HG02852 (cell line): ENCODE results near the gene ENPP6.
"Not testable (repeated sequence)": the region's sequence is repeated elsewhere in the genome, so short reads cannot be mapped to it uniquely, and the experiment has no call there.

ENCODE experiments used
- ATAC-seq: cut with Tn5 transposase; IDR thresholded peaks from one replicate; pipeline ENCODE4 v1.9.1; 2021; ENCODE audit warnings: mild to moderate bottlenecking, moderate library complexity; ENCODE audit not compliant: unreplicated experiment

ENPP6 gene

DNA sequence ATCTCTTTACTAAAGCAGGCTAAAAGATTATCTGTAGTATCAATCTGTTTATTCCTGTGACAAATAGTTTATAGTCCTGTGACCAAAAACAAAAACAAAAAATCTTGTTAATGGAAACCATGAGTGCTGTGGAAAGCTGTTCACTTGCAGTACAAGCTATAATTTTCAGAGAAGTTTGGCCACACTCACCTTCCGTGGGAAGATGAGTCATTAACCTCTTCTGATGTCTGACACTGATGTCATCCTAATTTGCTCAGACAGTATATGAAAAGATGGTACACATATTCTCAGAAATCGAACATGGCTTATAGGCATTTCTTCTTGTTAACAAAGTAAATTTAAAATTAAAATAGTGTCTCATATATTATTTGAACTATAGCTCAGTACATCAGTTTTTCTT, 19.9 kb upstream of the ENPP6 start:
- no peak for ATAC-seq

DNA sequence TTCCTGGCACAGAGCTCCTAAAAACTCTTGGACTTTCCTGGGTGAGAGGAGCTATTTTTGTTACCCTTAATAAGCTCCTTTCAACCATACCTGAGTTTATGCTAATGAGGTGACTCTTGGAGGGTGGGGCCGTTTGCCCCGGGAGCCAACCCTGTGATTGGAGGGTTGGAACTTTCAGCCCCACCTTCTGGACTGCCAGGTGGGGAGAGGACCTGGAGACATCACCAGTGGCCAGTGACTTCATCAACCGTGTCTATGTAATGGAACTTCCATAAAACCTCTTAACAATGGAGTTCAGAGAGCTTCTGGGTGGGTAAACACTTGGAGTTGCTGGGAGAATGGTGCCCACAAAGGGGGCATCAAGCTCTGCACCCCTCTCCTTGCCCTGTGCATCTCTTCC, 17.9 kb upstream of the ENPP6 start:
- no peak for ATAC-seq

DNA sequence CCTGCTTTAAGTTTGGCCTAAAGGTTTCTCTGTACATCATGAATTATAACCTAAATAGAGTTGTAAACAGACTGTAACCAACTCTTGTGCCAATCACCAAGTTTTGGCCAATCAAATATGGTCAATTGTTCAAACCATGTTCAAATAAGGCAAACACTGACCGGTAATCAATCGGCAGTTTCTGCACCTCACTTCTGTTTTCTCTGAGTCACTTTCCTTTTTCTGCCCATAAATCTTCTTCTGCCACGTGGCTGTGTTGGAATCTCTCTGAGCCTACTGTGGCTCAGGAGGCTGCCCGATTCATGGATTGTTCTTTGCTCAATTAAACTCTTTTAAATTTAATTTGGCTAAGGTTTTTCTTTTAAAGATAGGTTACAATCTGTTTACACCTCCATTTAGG, 16.5 kb upstream of the ENPP6 start:
- ATAC-seq, result no peak

DNA sequence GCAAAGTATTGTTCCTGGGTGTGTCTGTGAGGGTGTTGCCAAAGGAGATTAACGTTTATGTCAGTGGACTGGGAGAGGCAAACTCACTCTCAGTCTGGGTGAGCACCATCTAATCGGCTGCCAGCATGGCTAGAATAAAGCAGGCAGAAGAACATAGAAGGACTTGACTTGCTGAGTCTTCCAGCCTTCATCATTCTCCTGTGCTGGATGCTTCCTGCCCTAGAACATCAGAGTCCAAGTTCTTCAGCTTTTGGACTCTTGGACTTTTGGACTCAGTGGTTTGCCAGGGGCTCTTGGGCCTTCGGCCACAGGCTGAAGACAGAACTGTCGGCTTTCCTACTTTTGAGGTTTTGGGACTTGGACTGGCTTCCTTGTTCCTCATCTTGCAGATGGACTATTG, 15.3 kb upstream of the ENPP6 start:
- no peak for ATAC-seq

- no peak for ATAC-seq
Measured at GRCh38 chr4:184232202-184232601, 14.5 kb upstream of the ENPP6 start.

DNA sequence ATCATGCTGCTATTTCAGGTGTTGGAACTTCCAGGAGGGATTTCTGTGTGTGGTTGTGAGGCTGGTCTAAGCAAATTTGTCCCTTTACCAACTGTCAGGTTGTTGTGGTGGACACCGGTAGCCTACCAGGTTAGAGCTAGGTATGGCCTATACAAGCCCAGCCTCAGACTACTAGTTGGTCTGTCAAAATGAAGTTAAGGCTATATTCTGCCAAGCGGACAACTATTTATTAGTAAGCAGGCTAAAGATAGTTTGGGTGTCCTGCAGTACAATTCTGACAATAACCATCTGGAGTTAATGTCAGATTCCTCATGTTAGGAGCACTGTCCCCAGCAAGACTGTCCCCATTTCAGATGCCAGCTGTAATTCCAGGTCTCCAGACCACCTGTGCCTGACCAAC, 13.9 kb upstream of the ENPP6 start:
- ATAC-seq, result no peak

DNA sequence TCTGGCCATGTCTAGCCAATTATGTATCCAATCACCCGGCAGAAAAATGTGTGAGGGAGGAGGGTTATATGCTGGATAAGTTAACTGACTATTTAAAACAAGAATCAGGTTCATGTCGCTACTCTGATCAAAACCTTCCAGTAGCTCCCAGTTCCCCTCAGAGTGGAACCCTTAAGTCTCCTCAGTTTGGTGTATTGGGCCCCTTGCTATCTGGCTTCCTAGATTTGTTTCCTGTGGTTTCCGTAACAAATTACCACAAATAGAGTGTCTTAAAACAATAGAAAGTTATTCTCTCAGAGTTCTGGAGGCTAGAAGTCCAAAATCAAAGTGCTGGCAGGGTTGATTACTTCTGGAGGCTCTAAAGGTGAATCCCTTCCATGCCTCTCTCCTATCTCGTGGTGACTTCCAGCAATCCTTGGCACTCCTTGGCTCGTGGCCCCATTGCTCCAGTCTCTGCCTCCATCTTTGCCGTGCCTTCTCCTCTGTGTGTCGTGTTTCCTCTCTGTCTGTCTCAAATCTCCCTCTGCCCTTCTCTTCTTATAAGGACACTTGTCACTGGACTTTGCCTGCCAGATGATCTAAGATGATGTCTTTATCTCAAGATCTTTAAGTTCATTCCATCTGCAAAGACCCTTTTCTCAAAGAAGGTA, 10.5 kb upstream of the ENPP6 start:
- no peak for ATAC-seq

- ATAC-seq, result no peak
Measured at GRCh38 chr4:184216515-184216914, 1.2 kb downstream of the ENPP6 start.

GRCh38 chr4:184215709-184216328, 1.9 kb downstream of the ENPP6 start:
- no peak for ATAC-seq

DNA sequence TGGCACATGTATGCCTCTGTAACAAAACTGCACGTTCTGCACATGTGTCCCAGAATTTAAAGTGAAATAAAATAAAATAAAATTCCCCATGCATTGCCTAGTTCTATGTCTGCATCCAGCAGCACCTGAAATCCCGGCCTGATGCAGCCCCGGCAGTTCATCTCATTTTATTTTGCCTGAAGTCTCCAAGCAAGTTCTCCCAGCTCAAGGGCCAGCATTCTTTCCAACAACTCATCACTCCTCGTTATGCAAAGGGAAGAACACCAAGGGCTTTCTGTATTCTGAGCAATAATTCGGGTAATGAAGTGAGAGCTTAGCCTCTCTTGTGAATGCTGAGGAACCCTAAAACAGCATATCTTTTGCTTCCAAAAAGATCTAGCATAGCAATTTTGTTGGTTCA, 2.7 kb downstream of the ENPP6 start:
- ATAC-seq, result no peak

DNA sequence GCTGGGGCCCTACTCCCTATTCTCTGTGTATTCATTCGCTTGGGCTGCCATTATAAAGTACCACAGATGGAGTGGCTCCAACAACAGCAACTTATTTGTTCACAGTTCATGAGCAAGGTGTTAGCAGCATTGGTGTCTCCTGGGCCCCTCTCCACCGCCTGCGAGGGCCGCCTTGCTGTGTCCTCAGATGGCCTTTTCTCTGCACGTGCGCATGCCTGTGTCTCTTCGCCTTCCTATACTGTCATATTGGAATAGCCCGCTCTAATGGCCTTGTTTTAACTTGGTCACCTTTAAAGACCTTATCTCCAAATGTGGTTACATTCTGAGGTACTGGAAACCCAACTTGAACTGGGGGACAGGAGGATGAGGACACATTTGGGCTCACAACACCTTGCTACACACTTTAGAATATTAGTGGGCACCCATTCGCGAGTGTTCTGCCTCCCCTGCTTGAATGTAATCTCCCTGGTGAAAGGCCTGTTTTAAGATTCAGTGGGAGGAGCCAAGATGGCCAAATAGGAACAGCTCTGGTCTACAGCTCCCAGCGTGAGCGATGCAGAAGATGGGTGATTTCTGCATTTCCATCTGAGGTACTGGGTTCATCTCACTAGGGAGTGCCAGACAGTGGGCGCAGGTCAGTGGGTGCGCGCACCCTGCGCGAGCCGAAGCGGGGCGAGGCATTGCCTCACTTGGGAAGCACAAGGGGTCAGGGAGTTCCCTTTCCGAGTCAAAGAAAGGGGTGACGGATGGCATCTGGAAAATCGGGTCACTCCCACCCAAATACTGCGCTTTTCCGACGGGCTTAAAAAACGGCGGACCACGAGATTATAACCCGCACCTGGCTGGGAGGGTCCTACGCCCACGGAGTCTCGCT, 9.7 kb downstream of the ENPP6 start:
- ATAC-seq, result not testable (repeated sequence)

GRCh38 chr4:184205243-184205642, 12.4 kb downstream of the ENPP6 start:
- no peak for ATAC-seq

DNA sequence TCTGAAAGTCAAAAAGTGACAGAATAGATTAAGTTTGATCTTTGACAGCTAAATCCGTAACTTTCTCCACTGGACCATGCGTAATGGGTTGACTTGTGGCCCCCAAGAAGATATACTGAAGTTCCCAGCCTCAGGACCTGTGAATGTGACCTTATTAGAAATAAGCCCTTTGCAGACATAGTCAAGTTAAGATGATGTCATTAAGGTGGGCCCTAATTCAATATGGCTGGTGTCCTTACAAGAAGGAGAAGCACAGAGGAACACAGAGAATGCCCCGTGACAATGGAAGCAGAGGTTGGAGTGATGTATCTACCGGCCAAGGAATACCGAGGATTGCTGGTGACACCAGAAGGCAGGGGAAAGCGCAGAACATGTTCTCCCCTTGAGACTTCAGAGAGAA, 14.4 kb downstream of the ENPP6 start:
- ATAC-seq, result no peak

DNA sequence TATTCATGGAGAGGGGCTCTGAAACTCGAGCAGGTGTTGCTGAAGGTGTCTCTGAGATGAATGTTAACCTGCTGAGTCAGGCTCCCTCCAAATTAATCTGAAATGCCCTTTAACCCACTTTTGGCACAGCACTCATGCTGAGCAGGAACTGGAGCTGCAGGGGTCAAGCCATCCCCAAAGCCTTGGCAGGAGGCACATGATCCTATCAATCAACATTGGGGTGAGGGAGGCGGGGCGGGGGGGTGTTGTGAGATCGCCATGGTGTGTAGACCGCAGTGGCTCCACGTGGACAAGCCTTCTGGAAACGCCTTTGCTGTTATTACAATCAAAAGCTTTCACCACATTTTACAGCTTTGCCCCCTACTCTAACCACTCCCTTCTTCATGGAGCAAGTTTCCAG, 16.5 kb downstream of the ENPP6 start:
- ATAC-seq, result no peak

DNA sequence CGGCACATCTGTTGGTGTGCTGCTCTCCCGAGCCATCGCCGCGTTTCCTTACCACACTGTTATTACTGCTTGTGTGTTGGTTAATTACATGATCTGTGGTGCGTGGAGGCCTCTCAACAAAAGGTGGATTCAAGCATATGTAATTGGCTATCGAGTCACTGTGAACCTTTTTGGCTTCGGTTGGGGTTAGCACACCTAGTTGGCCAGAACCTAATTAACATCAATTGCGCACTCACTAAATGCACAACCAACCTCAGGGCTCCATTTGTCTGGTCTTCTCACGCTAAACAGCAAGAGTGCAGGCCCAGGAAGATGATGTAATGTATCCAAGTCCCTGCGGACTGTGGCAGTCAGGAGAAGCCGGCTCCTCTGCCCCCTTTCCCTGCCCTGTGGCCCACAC, 17.4 kb downstream of the ENPP6 start:
- no peak for ATAC-seq

DNA sequence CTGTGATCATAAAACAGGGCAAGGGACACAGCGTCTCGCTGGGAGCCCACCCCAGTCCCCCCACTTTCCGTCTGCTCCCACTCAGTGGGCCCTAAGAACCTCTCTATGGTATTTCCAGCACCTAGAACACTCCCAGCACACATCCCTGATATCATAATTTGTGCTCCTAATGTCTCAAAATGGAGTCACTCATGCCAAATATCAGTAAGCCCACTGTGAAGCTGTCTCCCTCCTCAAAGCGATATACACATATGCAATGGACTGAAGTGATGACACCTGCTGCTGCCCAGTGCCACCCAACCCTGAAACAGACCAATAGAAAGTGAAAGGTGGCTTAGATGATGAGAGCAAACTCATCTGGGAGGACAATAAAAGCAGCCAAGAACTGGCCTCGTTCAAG, 17.9 kb downstream of the ENPP6 start:
- no peak for ATAC-seq

- ATAC-seq, result no peak
Measured at GRCh38 chr4:184198190-184198589, 19.5 kb downstream of the ENPP6 start.

DNA sequence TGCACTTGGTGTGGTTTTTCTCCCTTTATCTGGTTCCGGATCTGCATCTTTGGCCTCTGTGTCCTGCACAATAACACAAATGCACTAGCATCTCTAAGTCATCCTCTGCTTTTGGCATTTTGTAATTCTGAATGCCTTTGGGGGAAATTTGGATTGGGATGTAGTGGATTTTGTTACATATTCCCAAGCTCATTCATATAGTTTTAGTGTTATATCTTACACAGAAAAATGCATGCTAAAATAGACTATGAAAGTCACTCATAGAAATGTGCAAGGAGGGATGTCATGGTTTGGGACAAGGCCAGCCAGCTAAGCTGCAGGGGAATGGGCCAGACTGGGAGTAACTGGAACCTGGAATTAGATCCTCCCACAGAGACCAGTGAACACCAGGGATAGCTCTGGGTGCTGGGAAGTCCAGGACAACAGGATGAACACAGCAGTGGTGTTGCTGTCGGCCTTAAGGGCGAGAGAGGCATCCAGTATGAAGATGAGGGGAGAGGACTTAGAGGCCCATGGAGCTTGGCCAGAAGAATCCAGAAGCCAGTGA, 20.1 kb downstream of the ENPP6 start:
- no peak for ATAC-seq

GRCh38 chr4:184196730-184197385, 20.8 kb downstream of the ENPP6 start:
- ATAC-seq, result no peak

DNA sequence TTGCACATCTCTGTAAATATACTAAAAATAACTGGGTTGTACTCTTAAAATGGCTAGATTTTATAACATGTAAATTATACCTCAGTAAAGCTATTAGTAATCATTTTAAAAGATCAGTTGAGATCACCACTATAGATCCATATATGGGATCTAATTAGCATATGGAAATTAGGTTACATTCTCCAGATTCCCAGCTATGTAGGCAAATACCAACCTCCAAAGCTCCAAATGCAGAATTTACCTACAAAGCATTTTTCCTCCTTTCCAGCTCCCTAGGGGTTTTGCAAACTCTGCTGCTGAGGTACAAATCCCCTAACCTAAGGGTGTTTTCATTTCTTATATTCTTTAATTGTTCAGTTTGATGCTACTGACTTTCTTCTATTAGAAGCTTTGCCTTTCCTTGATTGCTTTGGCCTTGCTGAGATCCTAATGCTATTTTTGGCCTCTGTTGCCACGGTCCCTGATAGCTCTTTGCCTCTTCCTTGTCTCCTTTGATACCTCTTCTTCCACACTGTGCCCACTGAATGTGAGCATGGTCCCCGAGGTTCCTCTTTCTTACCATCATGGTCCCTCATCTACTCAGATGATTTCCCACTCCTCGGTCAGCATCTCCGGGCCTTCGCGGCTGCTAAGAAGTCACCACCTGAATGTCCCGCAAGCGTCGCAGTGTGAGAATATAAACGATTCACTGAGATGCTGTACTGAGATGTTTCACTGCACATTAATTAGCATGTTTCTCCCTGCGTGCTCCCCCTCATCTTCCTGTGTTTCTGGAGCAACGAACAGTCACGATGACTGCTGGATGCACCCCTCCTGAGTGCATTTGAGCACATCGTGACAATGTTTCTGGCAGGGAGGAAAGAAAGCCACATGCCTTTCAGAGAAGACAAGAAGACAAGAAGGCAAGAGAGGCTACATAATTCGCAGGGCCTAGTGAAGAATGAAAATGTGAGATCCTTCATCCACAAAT, 23.8 kb downstream of the ENPP6 start:
- no peak for ATAC-seq
